Tibial nerve (tissue), 4 donors: ENCODE results near the gene FDXACB1. TPM values are rescaled to one million over a fixed set of nuclear protein-coding genes. Genes with fewer than 3 reads are reported as not detected.
A peak's percentile ranks its signal among the peaks of the same experiment; 100 is the strongest.
"Not testable (repeated sequence)": the region's sequence is repeated elsewhere in the genome, so short reads cannot be mapped to it uniquely, and the experiment has no call there.

Source experiments
- DNase-seq, 2 donors: peaks; one replicate each; pipeline ENCODE4 v3.0.0-alpha.2; 2019; ENCODE audit warnings: low spot score in 2 of 2
- H3K27ac ChIP-seq, 4 donors: fragments of 200-600 bp; sonication (generic) in 3 of 4; one replicate each; pipeline ENCODE4 v1.5.1; 2017 to 2019; ENCODE audit warnings: mild to moderate bottlenecking in 1 of 4
- H3K27me3 ChIP-seq, 2 donors: fragments of 200-600 bp; sonication (generic) in 1 of 2; one replicate each; pipeline versions ENCODE4 v1.5.1 to v1.6.0; 2017 to 2019
- H3K36me3 ChIP-seq, 3 donors: fragments of 200-600 bp; sonication (generic); one replicate each; pipeline ENCODE4 v1.5.1; 2018 to 2019
- H3K4me1 ChIP-seq, 4 donors: fragments of 200-600 bp; sonication (generic) in 3 of 4; one replicate each; pipeline ENCODE4 v1.5.1; 2017 to 2019
- H3K4me3 ChIP-seq, 4 donors: fragments of 200-600 bp; sonication (generic) in 3 of 4; one replicate each; pipeline ENCODE4 v1.5.1; 2017 to 2019; ENCODE audit warnings: mild to moderate bottlenecking in 1 of 4, moderate library complexity in 1 of 4
- H3K9me3 ChIP-seq, 4 donors: fragments of 200-600 bp; sonication (generic) in 3 of 4; one replicate each; pipeline ENCODE4 v1.5.1; 2017 to 2019
- CTCF ChIP-seq, 5 experiments: fragments of 200-600 bp in 3 of 5; fragments of 450-650 bp in 2 of 5; sonication (generic) in 3 of 5; IDR thresholded peaks; one replicate each; pipeline ENCODE4 v1.5.1; 2016 to 2019; ENCODE audit warnings: antibody characterized with exemption in 5 of 5, mild to moderate bottlenecking in 3 of 5, moderate library complexity in 2 of 5
- EP300 ChIP-seq, 2 donors: sonication (generic); formaldehyde crosslinking; IDR thresholded peaks; one replicate each; pipeline ENCODE4 v1.6.1; 2017; ENCODE audit warnings: antibody characterized with exemption in 2 of 2, mild to moderate bottlenecking in 1 of 2
- POLR2A ChIP-seq, 2 donors: fragments of 450-650 bp; IDR thresholded peaks; one replicate each; pipeline ENCODE4 v1.6.1; 2017; ENCODE audit warnings: antibody characterized with exemption in 2 of 2, mild to moderate bottlenecking in 2 of 2, moderate library complexity in 2 of 2
- WGBS, 2 donors: methylation state at CpG; one replicate each; pipeline ENCODE4 v1.1.5; 2018; 5-methylcytosine and 5-hydroxymethylcytosine counted together
- total RNA-seq, 4 donors: library from RNA; depleted of rRNA; stranded (reverse); fragments of >200 nt; gene quantifications; one replicate each; pipeline ENCODE4 v1.1.0, GENCODE V29; 2016

FDXACB1 gene
- total RNA-seq, 4 donors from 2014 or later, result 1.1 to 3.0 (median 1.7) TPM

- WGBS, 2 donors, result 64 to 69% methylated on average over 5 of the region's 5 CpGs
- peak overlapping the region in 3 of 4 donors; percentile 51 to 65 (median 63) for H3K4me3 ChIP-seq
- no peaks in the 10 kb centered on the region for H3K9me3 ChIP-seq
- DNase-seq, result no peak
- H3K4me1 ChIP-seq, result peaks cover 0 to 12% (median 3%) of the 10 kb centered on the region in 4 donors
- H3K27me3 ChIP-seq, result no peaks in the 10 kb centered on the region
- H3K27ac ChIP-seq, result peak overlapping the region; percentile 85 to 99 (median 94)
- TF ChIP-seq EP300 (IDR thresholded peaks at IDR 0.05) (peak in 1 of 2 donors; percentile 5), CTCF (IDR thresholded peaks at IDR 0.05) (no peak)
- peaks cover 0 to 34% (median 0%) of the 10 kb centered on the region in 3 donors for H3K36me3 ChIP-seq
These were observed 29.8 kb upstream of the FDXACB1 start for GRCh38 chr11:111908639-111909305.

DNA sequence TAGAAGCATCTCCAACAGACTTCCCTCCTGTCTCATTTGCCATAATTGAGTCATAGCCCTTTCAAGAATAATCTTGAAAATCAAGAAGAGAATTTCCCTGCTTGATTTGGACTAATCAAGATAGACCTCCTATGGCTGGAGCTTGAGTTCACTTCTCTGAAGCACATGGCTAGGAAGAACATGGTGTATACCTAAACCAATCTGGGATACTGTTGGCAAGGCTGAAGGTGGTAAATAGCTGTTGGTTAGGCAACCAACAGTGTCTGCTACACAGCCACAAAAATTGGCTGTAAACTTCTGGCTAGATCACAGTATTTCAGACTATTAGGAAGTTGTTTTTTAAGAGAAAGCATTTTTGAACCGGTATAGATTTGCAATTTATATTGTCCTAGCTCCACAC is 27.7 kb upstream of the FDXACB1 start:
- peak overlapping the region in 2 of 4 donors; percentile 58 to 92 for H3K27ac ChIP-seq
- 81 to 86% methylated on average over 1 of the region's 1 CpG for WGBS, 2 donors
- TF ChIP-seq POLR2A (IDR thresholded peaks at IDR 0.05) (no peak), EP300 (IDR thresholded peaks at IDR 0.05) (no peak), CTCF (IDR thresholded peaks at IDR 0.05) (no peak)

GRCh38 chr11:111905411-111905810 is 26.4 kb upstream of the FDXACB1 start:
- no peak overlapping the region for H3K4me3 ChIP-seq
- peaks cover 0 to 7% (median 0%) of the 10 kb centered on the region in 4 donors for H3K4me1 ChIP-seq
- H3K27me3 ChIP-seq, result no peaks in the 10 kb centered on the region
- peaks cover 0 to 32% (median 0%) of the 10 kb centered on the region in 3 donors for H3K36me3 ChIP-seq
- DNase-seq, result no peak
- WGBS, 2 donors, result 67 to 82% methylated on average over 2 of the region's 2 CpGs
- H3K27ac ChIP-seq, result no peak overlapping the region
- H3K9me3 ChIP-seq, result no peaks in the 10 kb centered on the region
- TF ChIP-seq EP300 (IDR thresholded peaks at IDR 0.05) (no peak), CTCF (IDR thresholded peaks at IDR 0.05) (no peak), POLR2A (IDR thresholded peaks at IDR 0.05) (no peak)

More for the DNA sequence above, 27.7 kb upstream of the FDXACB1 start:
- Histone ChIP-seq H3K36me3 (peaks cover 0 to 34% (median 0%) of the 10 kb centered on the region in 3 donors), H3K4me3 (no peak overlapping the region), H3K27me3 (no peaks in the 10 kb centered on the region), H3K9me3 (no peaks in the 10 kb centered on the region), H3K4me1 (peaks cover 0 to 12% (median 0%) of the 10 kb centered on the region in 4 donors)
- no peak for DNase-seq

DNA sequence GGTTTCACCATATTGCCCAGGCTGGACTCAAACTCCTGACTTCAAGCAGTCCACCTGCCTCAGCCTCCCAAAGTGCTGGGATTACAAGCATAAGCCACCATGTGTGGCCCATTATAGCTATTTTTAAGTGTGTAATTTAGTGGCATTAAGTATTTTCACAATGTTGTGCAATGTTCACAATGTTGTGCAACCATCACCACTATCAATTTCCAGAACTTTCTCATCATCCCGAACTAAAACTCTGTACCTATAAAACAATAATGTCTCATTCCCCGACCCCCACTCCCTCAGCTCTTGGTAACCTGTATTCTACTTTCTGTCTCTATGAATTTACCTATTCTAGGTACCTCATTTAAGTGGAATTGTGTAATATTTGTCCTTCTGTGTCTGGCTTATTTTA is 7.9 kb upstream of the FDXACB1 start:
- no peaks in the 10 kb centered on the region for H3K9me3 ChIP-seq
- no peaks in the 10 kb centered on the region for H3K27me3 ChIP-seq
- H3K36me3 ChIP-seq, result peaks cover 0 to 16% (median 5%) of the 10 kb centered on the region in 3 donors
- no peak overlapping the region for H3K27ac ChIP-seq
- H3K4me3 ChIP-seq, result no peak overlapping the region
- 82 to 83% methylated on average over 2 of the region's 2 CpGs for WGBS, 2 donors
- no peak for DNase-seq
- H3K4me1 ChIP-seq, result no peaks in the 10 kb centered on the region
- TF ChIP-seq EP300 (IDR thresholded peaks at IDR 0.05), result no peak
- no peak for TF ChIP-seq POLR2A (IDR thresholded peaks at IDR 0.05)
- TF ChIP-seq CTCF (IDR thresholded peaks at IDR 0.05), result no peak

GRCh38 chr11:111886032-111886431 is 7.1 kb upstream of the FDXACB1 start:
- H3K36me3 ChIP-seq, result peaks cover 0 to 16% (median 5%) of the 10 kb centered on the region in 3 donors
- 69 to 83% methylated on average over 4 of the region's 4 CpGs for WGBS, 2 donors
- H3K27ac ChIP-seq, result no peak overlapping the region
- no peak overlapping the region for H3K4me3 ChIP-seq
- no peaks in the 10 kb centered on the region for H3K9me3 ChIP-seq
- TF ChIP-seq EP300 (IDR thresholded peaks at IDR 0.05) (no peak), POLR2A (IDR thresholded peaks at IDR 0.05) (no peak), CTCF (IDR thresholded peaks at IDR 0.05) (no peak)
- H3K4me1 ChIP-seq, result no peaks in the 10 kb centered on the region
- H3K27me3 ChIP-seq, result no peaks in the 10 kb centered on the region
- no peak for DNase-seq

- not testable (repeated sequence) for H3K4me1 ChIP-seq, H3K4me3 ChIP-seq
- WGBS, 2 donors, result 80 to 94% methylated on average over 4 of the region's 4 CpGs
These were observed 6.1 kb upstream of the FDXACB1 start for GRCh38 chr11:111885053-111885452.

More at GRCh38 chr11:111885053-111885452, 6.1 kb upstream of the FDXACB1 start:
- not testable (repeated sequence) for H3K27me3 ChIP-seq, H3K9me3 ChIP-seq, H3K27ac ChIP-seq, DNase-seq
- peaks cover 0 to 16% (median 5%) of the 10 kb centered on the region in 3 donors for H3K36me3 ChIP-seq
